Retinal pigment epithelial cell (primary cell): ENCODE measurements around the gene AGMAT.

Source experiments
- DNase-seq: peaks from one replicate; pipeline ENCODE4 v3.0.0-alpha.2; 2010; ENCODE audit warnings: low read depth
- H3K4me3 ChIP-seq: 2 replicates; pipeline ENCODE4 v1.5.1; 2011; ENCODE audit warnings: mild to moderate bottlenecking, low read length, control low read depth, moderate library complexity
- CTCF ChIP-seq: conservative IDR thresholded peaks from 2 replicates; pipeline ENCODE4 v1.5.1; 2011; ENCODE audit warnings: low read depth, low read length, control low read depth, inconsistent platforms

Gene AGMAT

DNA sequence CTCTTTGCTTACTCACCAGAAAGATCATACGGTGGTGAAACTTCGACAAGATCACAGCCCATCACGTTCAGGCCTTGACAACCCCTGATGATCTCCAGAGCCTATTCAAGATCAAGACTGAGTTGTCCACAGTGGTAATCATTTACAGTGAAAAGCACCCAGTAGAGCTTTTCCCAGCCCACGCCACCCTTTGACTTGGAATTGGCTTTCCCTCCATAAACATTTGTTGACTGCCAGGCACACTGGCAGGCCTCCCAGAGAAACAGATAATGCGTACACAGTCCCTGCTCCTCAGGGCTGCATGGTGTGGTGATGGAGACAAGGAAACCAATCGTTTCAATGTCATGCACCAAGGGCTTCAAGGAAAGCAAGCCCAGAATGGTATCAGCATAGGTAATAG lies 10.1 kb downstream of the AGMAT start:
- no peak overlapping the region for H3K4me3 ChIP-seq
- no peak for TF ChIP-seq CTCF
- no peak for DNase-seq

GRCh38 chr1:15573477-15573876 lies 11.4 kb downstream of the AGMAT start:
- H3K4me3 ChIP-seq, result no peak overlapping the region
- DNase-seq, result peak; percentile 46
- no peak for TF ChIP-seq CTCF

GRCh38 chr1:15571266-15571665 lies 13.6 kb downstream of the AGMAT start:
- H3K4me3 ChIP-seq, result no peak overlapping the region
- no peak for TF ChIP-seq CTCF
- no peak for DNase-seq

- no peak overlapping the region for H3K4me3 ChIP-seq
- no peak for TF ChIP-seq CTCF
- DNase-seq, result no peak
Measured at GRCh38 chr1:15570861-15571260, 14.0 kb downstream of the AGMAT start.

DNA sequence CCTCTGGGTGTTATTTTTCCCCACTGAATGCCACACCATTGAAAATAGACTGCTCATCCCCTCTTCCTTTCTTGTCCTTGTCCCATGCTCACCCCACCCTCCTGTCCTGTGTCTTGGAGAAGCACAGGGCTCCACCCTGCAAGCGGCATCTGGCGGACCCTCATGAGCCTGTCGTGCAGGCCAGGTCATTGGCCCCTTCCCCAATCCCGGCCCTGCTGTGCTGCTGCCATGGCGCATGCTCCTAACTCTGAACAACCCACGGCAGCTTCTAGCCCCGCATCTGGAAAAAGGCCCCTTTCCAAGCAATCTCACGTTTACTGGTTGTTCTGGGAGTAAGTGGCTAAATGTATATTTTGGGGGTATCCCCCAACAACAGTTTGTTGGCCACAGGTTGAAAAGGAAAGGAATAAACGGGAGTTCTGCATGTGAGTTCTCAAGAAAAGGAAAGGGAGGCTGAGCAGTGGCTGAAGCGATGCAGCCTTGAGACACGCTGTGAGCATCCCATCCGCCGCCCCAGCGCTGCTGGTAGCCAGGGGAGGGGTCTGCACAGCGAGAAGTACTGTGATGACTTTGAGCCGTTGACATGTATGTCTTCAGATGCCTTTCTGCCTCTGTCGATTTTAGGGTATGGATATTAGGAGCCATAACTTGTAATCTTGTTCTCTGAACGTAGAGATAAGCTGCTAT lies 16.3 kb downstream of the AGMAT start:
- DNase-seq, result no peak
- no peak for TF ChIP-seq CTCF
- no peak overlapping the region for H3K4me3 ChIP-seq

DNA sequence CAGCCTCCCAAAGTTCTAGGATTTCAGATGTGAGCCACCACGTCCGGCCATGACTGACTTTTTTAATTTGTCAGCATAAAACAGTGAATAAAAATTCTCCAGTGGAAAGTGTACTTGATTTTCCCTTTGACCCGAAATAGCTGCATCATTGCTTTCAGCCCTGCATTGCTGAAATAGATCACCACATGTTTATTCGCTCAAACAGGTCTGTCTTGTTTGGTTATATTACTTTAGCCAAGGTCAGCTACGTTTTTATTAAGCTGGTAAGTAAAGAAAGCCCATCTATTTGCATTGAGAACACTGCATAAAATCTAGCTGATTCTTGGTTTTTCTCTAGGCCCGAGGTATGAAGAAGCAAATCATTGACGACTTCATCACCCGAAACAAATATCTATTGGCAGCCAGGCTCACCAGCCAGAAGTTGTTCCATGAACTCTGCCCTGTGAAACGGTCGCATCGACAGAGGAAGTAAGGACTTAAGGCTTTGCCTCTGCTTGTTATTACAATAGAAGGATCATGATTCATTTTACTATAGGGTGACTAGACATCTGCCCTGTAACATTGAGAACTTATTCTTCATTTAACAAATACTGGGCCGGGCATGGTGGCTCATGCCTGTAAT lies 25.6 kb downstream of the AGMAT start:
- no peak for DNase-seq
- H3K4me3 ChIP-seq, result no peak overlapping the region
- TF ChIP-seq CTCF, result no peak

DNA sequence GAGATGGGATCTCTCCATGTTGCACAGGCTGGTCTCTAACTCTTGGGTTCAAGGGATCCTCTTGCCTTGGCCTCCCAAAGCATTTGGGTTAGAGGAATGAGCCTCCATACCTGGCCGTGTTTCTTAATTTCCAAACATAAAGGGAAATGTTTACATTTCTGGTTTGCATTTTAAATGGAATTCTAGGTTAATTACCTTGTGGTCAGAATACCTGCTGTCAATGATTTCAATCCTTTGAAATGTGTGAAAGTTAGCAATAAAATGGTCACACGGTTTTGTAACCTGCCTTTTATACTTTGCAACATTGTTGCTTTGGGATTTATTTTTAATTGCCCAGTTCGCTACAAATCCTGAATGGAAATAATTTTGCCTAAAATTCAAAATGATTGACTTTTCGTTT lies 26.3 kb downstream of the AGMAT start:
- TF ChIP-seq CTCF, result no peak

More for the DNA sequence above, 26.3 kb downstream of the AGMAT start:
- H3K4me3 ChIP-seq, result no peak overlapping the region
- DNase-seq, result no peak
